Measurements from ENCODE around the gene ATF2.
"Not testable (repeated sequence)": the region's sequence is repeated elsewhere in the genome, so short reads cannot be mapped to it uniquely, and the experiment has no call there.

The ATF2 gene

DNA sequence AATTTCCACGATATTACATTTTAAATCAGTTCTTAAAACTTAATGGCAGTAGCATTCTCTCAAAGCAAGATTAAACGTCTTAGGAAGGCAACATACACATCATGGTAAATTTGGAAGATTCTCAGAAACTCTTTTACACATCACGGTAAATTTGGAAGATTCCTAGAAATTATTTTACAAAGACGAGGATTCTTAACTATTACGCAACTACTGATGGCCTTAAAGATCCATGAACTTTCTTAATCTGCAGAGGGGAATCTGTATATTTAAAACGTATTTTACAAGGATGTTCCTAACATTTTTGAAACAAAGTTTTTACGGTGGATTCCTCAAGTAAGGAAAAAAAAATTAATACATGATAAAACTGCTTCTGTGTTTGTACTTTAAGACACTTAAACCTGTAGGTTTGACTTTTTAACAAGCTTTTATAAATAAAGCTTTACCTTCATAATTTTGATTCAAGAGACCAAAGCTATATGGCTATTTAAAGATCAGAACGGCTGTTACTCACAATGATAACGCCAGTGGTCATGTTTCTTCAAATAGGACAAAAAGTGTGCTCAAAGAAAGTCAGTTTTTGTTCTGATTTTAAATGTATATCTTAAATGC lies 1.7 kb downstream of the ATF2 start:
- DNase-seq (ENCODE audit: low read depth): no peak

DNA sequence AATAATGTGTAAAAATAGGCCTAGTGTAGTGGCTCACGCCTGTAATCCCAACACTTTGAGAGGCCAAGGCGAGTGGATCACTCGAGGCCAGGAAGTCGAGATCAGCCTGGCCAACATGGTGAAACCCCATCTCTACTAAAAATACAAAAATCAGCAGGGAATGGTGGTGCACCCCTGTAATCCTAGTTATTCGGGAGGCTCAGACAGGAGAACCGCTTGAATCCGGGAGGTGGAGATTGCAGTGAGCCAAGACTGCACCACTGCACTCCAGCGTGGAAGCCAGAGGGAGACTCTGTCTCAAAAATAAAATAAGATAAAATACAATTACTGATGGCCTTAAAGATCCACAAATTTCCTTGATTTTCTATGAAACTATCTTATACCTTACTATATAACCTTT lies 3.8 kb downstream of the ATF2 start:
- DNase-seq (ENCODE audit: low read depth): no peak

DNA sequence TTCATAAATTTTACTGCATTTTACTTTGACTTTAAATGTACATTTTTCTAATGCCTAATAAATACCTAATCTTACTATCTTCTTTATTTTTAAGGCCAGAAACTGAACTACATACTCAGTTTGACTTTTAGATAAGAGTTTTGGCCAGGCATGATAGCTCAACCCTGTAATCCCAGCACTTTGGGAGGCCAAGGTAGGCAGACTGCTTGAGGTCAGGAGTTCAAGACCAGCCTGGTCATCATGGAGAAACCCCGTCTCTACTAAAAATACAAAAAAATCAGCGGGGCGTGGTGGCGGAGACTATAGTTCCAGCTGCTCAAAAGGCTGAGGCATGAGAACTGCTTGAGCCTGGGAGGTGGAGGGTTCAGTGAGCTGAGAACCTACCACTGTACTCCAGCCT lies 9.1 kb downstream of the ATF2 start:
- no peak for DNase-seq (ENCODE audit: low read depth)

DNA sequence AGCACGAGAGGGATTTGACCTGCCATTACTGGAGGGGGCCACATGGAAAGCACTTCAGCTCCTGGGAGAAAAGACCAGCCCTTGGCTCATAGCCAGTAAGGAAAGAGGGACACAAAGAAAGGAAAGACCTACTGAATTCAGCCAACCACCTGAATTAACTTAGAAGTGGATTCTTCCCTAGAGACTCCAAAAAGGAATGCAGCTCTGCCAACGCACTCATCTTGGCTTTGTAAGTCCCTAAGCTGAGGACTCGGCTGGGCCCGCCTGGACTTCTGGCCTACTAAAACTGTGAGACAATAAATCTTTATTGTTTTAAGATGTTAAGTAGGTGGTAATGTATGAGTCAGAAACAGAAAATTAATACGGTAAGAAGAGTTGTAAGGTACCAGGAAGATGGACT lies 11.5 kb downstream of the ATF2 start:
- DNase-seq (ENCODE audit: low read depth): no peak

DNA sequence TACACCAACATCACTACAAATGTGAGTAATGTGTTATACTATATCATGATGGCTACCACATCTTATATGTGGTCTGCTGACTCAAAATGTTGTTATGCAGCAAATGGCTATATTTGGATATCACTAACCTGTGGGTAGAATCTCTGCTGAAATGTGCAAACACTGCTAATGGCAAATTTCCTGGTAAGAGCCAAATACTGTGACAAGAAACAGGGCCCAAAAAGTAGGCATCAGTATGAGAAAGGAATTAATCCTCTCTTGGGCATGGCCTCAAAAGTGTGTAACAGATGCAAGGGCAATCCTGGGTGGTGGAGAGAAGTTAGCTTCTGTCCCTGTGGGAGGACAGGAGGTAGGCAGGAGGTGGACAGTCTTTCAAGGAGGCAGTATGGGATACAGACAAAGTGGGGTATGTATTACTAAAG lies 13.3 kb downstream of the ATF2 start:
- DNase-seq (ENCODE audit: low read depth): no peak

DNA sequence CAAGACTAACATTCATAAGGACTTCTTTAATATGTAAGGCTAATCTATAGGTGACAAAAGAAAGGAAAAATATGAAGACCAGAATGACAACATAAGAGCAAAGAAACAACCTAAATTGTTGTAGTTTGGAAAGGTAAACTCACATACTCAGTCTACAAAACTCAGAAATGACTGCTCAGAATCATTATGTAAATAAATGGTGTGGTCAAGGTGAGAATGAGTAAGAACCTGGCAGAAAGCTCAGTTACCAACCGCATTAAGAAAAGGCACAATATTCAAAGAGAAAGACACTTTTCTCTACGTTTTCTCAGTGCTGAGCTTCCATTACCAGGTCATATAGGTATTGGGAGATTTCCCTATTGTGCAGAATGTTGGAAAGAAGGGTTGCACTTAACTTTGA lies 15.8 kb downstream of the ATF2 start:
- no peak for DNase-seq (ENCODE audit: low read depth)

DNA sequence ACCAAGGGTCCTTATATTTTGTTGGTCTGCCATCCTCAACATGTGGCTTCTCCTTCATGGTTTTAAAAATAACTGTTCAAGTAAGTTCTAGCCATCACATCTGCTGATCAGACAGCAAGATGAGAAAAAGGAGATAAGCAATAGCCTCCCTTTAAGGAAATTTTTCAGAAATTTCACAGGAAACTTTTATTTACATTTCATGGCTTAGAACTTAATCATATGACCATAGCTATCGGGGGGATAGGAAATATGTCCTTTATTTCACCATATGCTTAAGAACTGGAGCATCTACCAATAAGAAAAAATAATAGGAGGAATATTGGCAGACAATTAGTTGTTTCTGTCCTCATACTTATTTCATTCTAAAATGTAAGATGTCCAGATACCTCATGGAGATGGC lies 16.2 kb downstream of the ATF2 start:
- DNase-seq (ENCODE audit: low read depth): no peak

DNA sequence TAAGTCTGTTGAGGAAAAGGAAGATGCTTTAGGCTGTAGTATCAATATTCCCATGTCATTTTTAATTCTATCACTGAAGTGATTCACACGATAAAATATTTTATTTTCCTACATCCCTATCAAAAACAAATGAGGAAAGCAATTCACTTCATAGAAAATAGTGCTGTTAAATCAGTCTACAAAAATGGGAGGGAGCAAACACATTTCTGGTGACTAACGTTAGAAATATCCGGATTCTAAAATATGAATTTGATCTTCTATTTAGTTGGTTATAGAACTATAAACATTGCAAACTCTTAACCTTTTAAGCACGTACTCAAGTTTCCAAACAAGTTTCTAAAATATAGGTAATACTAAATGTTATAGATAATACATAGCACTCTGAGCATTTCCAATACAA lies 20.8 kb downstream of the ATF2 start:
- DNase-seq (ENCODE audit: low read depth): no peak

DNA sequence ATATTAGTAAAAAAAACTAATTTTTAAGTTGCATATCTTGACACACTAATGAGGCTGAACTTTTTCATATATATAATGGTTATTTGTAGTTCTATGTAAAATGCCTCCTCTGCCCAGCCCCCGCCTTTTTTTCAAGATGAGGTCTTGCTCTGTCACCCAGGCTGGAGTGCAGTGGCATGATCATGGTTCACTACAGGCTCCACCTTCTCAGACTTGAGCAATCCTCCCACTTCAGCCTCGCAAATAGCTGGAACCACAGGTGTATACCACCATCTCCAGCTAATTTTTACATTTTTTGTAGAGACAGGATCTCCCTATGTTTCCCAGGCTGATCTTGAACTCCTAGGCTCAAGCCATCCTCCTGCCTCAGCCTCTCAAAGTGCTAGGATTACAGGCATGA lies 24.3 kb downstream of the ATF2 start:
- no peak for DNase-seq (ENCODE audit: low read depth)

DNA sequence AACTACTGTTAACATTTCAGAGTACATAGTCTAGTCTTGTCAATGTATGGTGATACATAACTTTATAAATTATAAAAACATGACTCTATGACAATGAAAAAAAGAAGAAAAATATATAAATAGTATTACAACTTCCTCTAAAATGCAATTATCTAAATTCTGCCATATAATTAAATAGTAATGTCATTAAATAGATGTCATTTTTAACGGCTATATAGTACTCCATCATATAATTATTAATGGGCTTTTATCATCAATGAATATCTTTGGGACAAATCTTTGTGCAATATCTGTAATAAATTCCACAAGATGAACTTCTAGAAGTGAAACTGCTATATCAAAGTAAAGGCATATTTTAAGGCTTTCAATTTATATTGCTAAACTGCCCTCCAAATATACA lies 24.8 kb downstream of the ATF2 start:
- no peak for DNase-seq (ENCODE audit: low read depth)

DNA sequence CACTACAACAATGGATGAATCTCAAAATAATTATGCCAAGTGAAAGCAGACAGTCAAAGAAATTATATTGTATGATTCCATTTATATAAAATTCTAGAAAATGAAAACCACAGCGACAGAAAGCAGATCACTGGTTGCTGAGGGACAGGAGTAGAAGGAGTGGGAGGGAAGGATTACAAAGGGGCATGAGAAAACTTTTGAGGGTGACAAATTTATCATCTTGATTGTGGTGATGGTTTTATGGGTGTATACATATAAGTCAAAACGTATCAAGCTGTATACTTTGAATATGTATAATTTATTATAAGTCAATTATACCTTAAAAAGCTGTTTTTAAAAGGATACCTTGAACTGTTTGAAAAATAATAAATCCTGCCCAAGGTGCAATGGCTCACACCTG lies 27.7 kb downstream of the ATF2 start:
- no peak for DNase-seq (ENCODE audit: low read depth)

DNA sequence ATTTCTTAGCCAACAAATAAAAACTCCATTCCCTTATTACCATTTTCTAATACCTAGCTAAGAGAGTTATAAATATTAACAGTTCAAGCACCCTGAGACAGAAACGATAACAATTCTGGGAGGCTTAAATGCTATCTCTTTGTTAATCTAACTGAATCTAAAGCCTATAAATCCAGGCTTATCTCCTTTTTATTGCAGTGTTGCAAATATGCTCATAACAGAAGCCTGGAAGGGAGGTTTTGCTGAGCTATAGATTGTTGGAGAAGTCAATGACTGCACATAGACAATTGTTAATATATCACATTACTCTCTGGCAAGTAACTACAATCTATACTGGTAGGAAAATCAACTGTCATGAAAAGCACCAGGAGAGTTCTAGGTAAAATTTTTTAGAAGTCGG lies 30.2 kb downstream of the ATF2 start:
- DNase-seq (ENCODE audit: low read depth): no peak

DNA sequence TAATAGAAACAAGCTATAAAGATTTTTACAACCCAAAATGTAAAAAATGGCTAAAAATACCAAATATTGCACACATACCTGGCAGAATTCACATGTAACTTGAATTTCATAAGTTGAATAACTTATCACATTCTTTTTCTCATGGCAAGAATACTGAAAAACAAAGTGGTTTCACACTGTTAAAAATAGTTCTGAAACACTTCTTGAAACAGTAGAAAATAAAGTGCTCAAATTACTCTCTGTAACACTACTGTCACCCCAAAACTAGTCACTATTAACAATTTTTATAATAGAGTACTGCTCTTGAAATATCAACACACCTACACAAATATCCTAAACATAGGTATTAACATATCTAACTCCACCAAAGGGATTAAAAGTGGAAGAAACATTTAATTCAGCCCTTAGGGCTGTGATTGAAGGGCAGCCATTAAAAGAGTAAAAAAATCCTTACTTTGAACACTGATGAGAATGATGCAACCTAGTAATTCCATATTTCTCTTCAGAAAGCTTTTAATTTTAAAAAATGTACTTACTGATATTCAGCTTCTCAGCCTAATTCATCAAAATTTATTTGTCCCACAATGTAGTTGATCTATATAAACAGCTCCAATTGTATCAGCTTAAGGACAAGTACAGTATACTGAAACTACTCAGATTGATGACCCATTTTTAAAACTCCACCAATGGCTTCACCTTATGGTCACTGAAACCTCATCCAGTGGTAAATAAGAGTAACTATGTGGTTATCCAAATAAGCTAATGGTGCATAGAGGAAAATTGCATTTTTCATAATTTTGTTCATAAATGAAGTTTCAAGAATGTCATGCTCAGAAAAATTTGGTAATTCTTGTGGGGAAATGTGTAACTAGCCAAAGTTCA lies 31.4 kb downstream of the ATF2 start:
- DNase-seq (ENCODE audit: low read depth): no peak

DNA sequence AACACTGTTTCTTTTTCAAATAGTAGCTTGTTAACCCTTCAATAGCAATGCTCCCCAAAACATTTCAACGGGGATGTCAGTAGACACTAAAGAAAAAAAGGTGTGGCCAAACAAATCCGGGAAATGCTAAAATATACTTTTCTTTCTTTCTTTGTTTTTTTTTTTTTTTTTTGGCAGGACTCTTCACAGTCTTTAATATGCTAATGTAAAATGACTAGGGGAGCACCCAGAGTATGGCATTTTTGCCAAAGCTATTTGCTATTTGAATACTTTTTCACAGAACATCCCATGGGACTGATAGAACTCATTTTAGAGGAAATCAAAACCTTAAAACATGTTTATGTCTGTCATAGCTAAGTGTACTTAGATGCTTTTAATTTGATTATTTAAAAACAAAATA lies 32.1 kb downstream of the ATF2 start:
- no peak for DNase-seq (ENCODE audit: low read depth)

DNA sequence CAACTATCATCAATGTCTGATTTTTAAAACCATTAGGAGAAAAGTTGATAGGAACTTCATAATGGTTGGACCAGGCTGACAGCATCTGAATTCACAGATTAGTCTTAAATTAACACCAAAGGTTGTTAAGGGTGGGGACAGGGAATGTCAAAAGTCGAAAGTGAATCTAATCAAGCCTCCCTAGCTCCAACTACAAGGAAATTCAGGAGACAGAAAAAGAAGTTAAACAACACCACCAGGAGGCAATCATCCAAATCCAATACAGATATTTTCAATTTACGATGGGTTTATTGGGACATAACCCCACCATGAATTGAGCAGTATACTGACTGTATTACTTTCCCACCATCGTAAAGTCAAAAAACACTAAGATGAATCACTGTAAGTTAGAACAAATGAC lies 32.8 kb downstream of the ATF2 start:
- no peak for DNase-seq (ENCODE audit: low read depth)

DNA sequence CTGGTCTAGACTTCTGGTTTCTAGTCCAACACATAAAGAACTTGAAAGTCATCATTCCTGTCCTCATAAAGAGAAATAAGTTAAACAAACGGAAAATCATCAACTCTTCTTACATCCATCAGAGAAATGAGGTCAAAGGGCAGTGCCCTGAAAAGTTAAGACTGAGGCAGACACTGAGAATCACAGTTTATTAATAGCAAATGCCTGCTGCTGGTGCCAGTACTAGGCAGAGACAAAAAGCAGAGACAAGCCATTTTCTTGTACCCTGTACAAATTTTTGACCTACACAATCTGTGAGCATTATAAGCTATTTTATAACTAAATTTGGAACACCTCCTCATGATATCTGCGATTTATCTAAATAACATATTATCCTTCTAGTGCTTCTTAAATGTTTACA lies 36.8 kb downstream of the ATF2 start:
- DNase-seq (ENCODE audit: low read depth): no peak

DNA sequence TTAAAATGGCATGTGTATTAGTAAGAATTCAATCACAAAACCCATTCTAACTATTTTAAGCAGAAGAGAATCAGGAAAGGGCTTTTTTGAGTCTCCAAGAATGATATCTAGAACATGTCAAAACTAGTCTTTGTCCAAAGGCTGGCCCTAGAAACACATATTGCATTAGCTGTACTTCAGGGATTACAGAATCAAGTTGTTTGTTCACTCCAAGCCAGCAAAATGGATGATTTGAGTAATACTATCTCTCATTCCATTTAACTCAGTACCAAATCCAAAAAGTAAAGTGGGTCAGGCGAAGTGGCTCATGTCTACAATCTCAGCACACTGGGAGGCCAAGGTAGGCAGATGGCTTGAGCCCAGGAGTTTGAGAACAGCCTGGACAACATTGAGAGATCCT lies 41.3 kb downstream of the ATF2 start:
- no peak for DNase-seq (ENCODE audit: low read depth)

DNA sequence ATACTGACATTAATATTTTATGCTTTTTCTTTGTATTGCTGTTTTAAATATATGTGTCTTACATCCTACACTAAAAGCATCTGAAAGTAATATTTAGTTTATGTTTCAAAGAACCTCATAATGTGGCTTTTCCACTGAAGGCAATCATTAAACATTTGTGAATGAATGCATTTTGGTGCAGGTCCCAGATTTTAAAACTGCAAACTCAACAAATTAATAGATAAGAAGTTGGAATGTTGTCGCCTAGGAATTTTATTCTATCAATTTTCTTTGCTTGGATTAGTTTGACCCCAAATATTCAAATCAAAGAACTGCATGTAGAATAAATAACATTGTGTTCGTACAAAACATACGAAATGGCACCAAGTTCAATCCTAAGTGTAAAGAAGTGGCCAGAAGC lies 44.7 kb downstream of the ATF2 start:
- no peak for DNase-seq (ENCODE audit: low read depth)

DNA sequence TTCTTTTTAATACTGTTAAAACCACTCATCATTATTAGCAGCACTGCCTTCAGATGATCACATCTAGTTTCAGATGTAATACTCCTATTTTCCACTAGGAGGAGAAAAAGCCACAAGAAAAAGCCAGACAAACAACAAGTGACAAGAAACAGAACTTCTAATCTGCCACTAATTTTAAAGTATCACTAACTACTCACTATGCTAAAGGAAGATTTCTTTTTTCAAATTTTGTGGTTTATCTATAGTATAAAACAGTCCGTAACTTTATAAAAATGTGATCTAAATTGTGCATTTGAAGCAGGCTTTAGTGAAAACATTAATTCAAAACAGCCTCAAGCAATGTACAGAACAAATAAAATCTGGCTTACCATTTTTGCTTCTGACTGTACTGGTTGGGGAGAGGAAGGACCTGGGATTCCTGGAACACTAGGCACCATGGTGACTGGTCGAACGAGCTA lies 56.8 kb downstream of the ATF2 start:
- DNase-seq (ENCODE audit: low read depth): no peak

DNA sequence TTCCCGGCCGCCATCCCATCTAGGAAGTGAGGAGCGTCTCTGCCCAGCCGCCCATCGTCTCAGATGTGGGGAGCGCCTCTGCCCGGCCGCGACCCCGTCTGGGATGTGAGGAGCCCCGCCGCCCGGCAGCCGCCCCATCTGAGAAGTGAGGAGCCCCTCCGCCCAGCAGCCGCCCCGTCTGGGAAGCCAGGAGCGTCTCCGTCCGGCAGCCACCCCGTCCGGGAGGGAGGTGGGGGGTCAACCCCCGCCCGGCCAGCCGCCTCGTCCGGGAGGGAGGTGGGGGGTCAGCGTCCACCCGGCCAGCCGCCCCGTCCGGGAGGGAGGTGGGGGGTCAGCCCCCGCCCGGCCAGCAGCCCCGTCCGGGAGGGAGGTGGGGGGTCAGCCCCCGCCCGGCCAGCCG lies 59.9 kb downstream of the ATF2 start:
- not testable (repeated sequence) for DNase-seq (ENCODE audit: low read depth)

DNA sequence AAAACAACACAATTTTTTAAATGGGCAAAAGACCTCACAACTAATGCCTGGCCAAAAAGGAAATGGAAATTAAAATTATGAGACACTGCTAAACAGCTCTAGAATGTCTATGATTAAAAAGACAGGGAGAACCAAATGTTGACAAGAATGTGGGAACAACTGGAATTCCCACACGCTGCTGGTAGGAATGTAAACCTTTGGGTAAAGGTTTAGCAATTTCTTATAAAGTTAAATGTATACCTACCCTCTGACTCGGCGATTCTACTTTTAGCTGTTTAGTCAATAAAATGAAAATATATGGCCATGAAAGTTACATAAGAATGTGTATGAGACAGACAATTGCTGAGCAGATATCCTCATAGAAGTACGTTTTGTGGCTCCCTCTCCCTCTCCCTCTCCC lies 60.9 kb downstream of the ATF2 start:
- DNase-seq (ENCODE audit: low read depth): no peak

DNA sequence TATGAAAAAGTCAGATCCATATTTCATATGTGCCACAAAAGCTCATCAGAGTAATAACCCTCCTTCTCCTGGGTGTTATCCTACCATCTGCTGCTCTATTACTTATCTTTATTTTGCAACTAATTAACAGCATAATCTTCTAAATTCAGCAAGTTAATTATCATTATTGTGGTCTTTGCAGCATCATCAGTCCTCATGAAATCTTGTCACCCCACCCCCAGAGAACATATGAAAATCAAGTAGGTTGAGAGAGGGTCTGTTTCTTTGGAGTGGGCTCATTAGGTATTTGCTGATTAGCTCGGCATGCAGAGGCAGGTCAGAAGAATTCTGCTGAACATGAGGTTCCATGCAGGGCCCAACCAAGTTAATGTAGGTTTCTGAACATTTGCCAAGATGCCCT lies 64.8 kb downstream of the ATF2 start:
- no peak for DNase-seq (ENCODE audit: low read depth)

DNA sequence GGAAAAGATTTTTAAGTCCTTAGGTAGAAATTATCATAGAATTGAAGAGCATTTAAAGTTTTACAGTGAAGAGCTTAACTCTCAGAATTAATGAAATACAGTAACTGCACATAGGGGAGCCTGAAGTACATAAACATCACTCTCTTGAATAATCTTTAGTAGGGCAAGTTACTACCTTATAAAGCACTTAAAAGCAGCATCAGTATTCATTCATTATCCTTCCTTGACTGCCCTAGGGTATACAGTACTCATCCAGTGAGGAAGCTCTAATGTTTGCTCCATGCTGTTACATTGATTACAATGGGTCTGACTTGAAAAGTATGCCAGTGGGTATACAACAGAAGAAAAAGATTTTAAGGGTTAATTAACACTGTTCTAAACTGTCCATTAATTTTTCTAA lies 66.5 kb downstream of the ATF2 start:
- no peak for DNase-seq (ENCODE audit: low read depth)

DNA sequence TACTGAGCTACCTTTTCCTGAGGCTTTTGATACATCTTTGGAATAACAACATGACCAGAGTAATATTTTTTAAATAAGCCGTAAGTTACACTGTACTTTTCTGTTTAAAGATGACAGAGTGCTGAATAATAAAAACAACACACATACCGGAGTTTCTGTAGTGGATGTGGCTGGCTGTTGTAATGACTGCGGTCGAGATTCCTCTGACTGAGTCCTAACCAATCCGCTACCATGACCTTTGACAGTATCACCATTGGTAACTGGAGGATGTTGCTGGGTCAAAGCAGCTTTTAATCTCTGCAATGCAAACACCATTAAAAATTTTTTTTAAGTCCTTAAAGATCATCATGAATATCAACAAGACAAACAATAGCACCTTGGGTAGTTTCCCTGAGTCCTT lies 70.7 kb downstream of the ATF2 start:
- no peak for DNase-seq (ENCODE audit: low read depth)
